HL-60 (cell line): Measurements from ENCODE around the gene PSME3.
A peak's percentile ranks its signal among the peaks of the same experiment; 100 is the strongest.

Experiments
- DNase-seq, 2 experiments: peaks; one replicate each; pipeline ENCODE4 v3.0.0-alpha.2; 2010 to 2020; ENCODE audit warnings: low read depth in 1 of 2, low spot score in 1 of 2
- H3K27ac ChIP-seq: fragments of 250-450 bp; sonication (Bioruptor Pico); replicated peaks from 2 replicates; pipeline ENCODE4 v1.5.1; 2020; ENCODE audit warnings: mild to moderate bottlenecking, moderate library complexity
- H3K27me3 ChIP-seq: fragments of 250-450 bp; sonication (Bioruptor Pico); 2 replicates; pipeline ENCODE4 v1.5.1; 2021; ENCODE audit warnings: mild to moderate bottlenecking, moderate library complexity; ENCODE audit not compliant: insufficient read depth, poor library complexity, severe bottlenecking
- H3K4me3 ChIP-seq: replicated peaks from 2 replicates; pipeline ENCODE4 v1.5.1; 2011; ENCODE audit warnings: mild to moderate bottlenecking, control low read depth, low read length; ENCODE audit not compliant: insufficient read depth
- CTCF ChIP-seq: IDR thresholded peaks from one replicate; pipeline ENCODE4 v1.5.1; 2011; ENCODE audit warnings: low read length, control low read depth, inconsistent platforms; ENCODE audit not compliant: insufficient read depth
- GABPA ChIP-seq: IDR thresholded peaks from 2 replicates; pipeline ENCODE4 v1.6.1; 2012; ENCODE audit warnings: low read depth
- POLR2AphosphoS5 ChIP-seq: IDR thresholded peaks from 2 replicates; pipeline ENCODE4 v1.6.1; 2012; ENCODE audit warnings: low read depth
- REST ChIP-seq: IDR thresholded peaks from 2 replicates; pipeline ENCODE4 v1.6.1; 2012; ENCODE audit warnings: low read depth; ENCODE audit not compliant: insufficient replicate concordance
- SPI1 ChIP-seq: IDR thresholded peaks from 2 replicates; pipeline ENCODE4 v1.6.1; 2012; ENCODE audit warnings: low read depth, mild to moderate bottlenecking, borderline replicate concordance

PSME3 gene

GRCh38 chr17:42833767-42834422, 698 bp downstream of the PSME3 start:
- Histone ChIP-seq H3K27me3 (no peaks in the 10 kb centered on the region), H3K4me3 (peak overlapping the region; percentile 98), H3K27ac (peak overlapping the region; percentile 90)
- no peak for DNase-seq
- TF ChIP-seq CTCF (no peak), POLR2AphosphoS5 (no peak), SPI1 (no peak), GABPA (no peak), REST (no peak)

- no peak for TF ChIP-seq CTCF
- no peak for TF ChIP-seq GABPA
- no peak for TF ChIP-seq SPI1
- no peak for TF ChIP-seq REST
- no peak for TF ChIP-seq POLR2AphosphoS5
- no peak for DNase-seq
- Histone ChIP-seq H3K4me3 (no peak overlapping the region), H3K27ac (no peak overlapping the region), H3K27me3 (no peaks in the 10 kb centered on the region)
Observed at GRCh38 chr17:42835732-42836131, 2.5 kb downstream of the PSME3 start.

- Histone ChIP-seq H3K27me3 (no peaks in the 10 kb centered on the region), H3K27ac (no peak overlapping the region), H3K4me3 (no peak overlapping the region)
- no peak for DNase-seq
- TF ChIP-seq POLR2AphosphoS5 (no peak), CTCF (no peak), REST (no peak), GABPA (no peak), SPI1 (no peak)
Observed at GRCh38 chr17:42841975-42842685, 8.9 kb downstream of the PSME3 start.
